Stimulated activated CD4-positive, alpha-beta T cell treated with anti-CD3 and anti-CD28 coated beads, Interleukin-12 subunit alpha, Interleukin-12 subunit beta, amount 100 ng/mL, for 24 hours (primary cell): ENCODE data around the gene RAB3IL1.

Experiments
- DNase-seq, 2 experiments: peaks; one replicate each; pipeline ENCODE4 v3.0.0-alpha.2; 2020; ENCODE audit warnings: low read depth in 2 of 2

RAB3IL1 gene

GRCh38 chr11:61868571-61869428, 48.6 kb downstream of the RAB3IL1 start:
- DNase-seq, result no peak

DNA sequence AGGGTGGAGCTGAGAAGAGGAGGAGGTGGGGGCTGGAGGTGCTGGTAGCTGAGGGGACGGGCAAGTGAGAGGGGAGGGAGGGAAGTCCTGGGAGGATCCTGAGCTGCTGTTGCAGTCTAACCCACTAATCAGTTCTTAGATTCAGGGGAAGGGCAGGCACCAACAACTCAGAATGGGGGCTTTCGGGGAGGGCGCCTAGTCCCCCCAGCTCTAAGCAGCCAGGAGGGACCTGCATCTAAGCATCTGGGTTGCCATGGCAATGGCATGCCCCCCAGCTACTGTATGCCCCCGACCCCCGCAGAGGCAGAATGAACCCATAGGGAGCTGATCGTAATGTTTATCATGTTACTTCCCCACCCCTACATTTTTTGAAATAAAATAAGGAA, 50.4 kb downstream of the RAB3IL1 start:
- no peak for DNase-seq

DNA sequence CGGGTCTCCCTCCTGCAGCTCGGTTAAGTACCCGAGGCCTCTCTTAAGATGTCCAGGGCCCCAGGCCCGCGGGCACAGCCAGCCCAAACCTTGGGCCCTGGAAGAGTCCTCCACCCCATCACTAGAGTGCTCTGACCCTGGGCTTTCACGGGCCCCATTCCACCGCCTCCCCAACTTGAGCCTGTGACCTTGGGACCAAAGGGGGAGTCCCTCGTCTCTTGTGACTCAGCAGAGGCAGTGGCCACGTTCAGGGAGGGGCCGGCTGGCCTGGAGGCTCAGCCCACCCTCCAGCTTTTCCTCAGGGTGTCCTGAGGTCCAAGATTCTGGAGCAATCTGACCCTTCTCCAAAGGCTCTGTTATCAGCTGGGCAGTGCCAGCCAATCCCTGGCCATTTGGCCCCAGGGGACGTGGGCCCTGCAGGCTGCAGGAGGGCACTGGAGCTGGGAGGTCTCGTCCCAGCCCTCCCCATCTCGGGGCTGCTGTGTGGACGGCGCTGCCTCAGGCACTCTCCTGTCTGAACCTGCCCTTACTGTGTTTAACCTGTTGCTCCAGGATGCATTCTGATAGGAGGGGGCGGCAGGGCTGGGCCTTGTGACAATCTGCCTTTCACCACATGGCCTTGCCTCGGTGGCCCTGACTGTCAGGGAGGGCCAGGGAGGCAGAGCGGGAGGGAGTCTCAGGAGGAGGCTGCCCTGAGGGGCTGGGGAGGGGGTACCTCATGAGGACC, 51.0 kb downstream of the RAB3IL1 start:
- no peak for DNase-seq

DNA sequence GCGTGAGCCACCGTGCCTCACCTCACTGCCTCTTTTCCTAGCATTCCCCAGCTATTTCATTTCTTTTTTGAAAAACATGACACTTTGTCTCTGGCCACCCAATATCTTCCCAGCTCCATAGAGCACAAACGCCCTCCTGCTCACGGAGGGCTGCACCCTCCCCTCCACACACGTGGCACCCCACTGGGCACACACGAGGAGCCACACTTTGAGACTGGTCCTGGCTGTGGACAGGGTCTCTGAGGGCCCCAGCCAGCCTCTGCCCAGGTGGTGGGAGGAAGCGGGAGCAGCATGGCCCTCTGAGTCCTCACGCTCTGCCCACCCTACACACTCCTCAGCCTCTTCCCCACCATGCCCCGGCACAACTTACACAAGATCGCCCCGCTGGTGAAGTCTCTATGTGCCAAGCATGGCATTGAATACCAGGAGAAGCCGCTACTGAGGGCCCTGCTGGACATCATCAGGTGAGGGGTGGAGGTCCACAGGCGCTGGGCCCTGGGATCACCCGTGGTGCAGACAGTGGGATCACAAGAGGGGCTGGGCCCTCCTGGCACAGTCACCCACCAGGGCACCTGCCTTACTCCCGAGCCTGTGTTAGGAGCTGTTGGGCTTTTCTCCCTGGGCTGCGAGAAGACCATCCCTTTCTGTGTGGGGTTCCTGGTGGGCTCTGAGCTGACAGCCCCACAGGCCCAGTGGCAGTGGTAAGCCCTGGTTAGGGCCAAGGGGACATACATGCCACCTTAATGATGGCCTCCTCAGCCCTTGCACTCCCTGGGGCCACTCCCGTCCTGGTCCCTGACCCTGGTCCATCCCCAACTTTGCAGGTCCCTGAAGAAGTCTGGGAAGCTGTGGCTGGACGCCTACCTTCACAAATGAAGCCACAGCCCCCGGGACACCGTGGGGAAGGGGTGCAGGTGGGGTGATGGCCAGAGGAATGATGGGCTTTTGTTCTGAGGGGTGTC, 52.3 kb downstream of the RAB3IL1 start:
- DNase-seq, result no peak

GRCh38 chr11:61863548-61864081, 53.8 kb downstream of the RAB3IL1 start:
- DNase-seq, result no peak

DNA sequence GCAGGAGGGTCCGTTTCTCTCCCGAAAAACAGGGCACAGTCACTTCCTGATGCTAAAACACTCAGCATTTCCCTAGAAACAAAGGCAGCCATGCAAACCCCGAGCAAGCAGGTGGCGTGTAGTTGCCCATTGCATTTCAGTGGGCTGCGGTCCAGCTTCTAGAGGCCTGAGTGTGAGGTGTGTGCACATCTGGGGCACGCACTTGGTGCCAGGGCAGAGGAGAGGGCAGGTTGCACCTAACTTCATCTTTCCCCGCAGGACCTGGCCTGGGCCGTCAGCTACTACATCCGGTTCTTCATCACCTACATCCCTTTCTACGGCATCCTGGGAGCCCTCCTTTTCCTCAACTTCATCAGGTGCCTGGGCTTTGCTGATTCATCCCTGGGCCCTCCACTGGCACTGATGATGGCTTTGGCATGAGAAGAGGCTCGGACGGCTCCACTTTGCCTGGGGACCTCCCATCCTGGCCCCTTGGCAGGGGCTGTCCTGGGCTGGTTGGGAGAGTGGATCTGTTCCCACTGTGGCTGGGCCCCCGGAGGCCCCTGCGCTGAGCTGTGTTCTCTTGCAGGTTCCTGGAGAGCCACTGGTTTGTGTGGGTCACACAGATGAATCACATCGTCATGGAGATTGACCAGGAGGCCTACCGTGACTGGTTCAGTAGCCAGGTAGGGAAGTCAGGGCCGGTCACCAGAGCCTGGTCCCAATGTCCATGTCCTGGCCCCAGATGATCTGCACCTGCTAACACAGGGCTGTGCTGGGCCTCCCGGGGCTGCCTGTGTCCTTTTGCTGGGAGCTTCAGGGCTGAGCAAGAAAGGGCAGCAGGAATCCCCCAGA, 54.4 kb downstream of the RAB3IL1 start:
- no peak for DNase-seq

DNA sequence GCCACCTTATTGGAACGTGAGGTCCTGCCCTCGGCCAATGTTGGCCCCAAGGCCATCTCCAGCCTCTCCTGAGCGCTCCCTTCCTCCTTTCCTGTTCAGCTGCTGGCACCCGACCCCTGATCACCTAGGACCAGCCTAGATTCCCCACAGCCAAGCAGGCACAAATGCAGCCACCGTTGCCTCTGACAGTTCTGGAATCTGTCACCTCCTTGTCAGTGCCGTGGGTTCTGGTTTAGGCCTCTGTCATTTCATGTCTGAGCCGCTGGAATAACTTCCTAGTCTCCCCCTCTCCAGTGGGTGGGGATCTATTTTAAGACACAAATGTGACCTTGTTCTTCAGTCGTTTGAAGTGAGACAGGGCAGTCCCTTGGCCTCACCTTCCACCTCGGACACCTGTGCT, 55.7 kb downstream of the RAB3IL1 start:
- no peak for DNase-seq

DNA sequence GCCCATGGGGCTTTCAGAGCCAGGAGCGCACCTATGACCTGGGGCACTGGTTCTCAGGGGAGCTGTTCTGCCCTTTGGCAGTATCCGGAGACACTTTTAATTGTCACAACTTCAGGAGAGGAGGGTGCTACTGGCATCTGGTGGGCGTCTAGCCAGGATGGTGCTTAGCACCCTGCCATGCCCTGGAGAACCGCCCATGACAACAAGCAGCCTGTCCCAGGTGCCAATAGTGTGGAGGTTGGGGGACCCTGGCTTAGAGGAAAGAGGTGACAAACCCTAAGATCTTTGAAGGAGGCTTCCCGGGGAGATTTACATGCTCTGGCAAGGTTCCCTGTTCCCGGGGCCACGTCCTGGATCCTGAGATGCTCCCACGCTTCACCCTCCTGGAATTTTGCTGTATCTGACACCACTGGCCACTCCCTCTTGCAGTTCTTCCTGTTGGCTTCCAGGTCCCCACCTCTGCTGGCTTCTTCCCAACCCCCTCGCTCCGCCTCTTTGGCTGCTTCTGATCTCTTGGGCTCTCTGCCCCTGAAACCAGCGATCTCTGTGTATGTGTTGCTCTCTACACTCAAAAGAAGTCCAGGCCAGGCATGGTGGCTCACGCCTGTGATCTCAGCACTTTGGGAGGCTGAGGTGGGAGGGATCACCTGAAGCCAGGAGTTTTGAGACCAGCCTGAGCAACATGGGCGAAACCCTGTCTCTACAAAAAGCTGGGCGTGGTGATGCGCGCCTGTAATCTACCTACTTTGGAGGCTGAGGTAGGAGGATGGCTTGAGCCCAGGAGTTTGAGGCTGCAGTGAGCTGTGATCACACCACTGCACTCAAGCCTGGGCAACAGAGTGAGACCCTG, 57.1 kb downstream of the RAB3IL1 start:
- no peak for DNase-seq

GRCh38 chr11:61855939-61856680, 61.3 kb downstream of the RAB3IL1 start:
- no peak for DNase-seq

- no peak for DNase-seq
Measured at GRCh38 chr11:61854966-61855714, 62.2 kb downstream of the RAB3IL1 start.

GRCh38 chr11:61854206-61854895, 63.0 kb downstream of the RAB3IL1 start:
- DNase-seq, result no peak

GRCh38 chr11:61853698-61854169, 63.6 kb downstream of the RAB3IL1 start:
- no peak for DNase-seq

GRCh38 chr11:61851900-61852295, 65.5 kb downstream of the RAB3IL1 start:
- no peak for DNase-seq

GRCh38 chr11:61851113-61851899, 66.1 kb downstream of the RAB3IL1 start:
- DNase-seq, result no peak

- DNase-seq, result no peak
Measured at GRCh38 chr11:61850687-61851086, 66.7 kb downstream of the RAB3IL1 start.

- DNase-seq, result no peak
Measured at GRCh38 chr11:61848631-61849030, 68.7 kb downstream of the RAB3IL1 start.
